Nephron progenitor cell (in vitro differentiated cells): ENCODE results near the gene POM121C.
"Not testable (repeated sequence)": the region's sequence is repeated elsewhere in the genome, so short reads cannot be mapped to it uniquely, and the experiment has no call there.

Experiments
- DNase-seq: peaks from one replicate; pipeline ENCODE4 v3.0.0; 2021
- H3K27ac Mint-ChIP-seq: 2 replicates; pipeline ENCODE4 v1.8.0; 2021; ENCODE audit warnings: mild to moderate bottlenecking, moderate library complexity, mixed read lengths
- H3K27me3 Mint-ChIP-seq: 2 replicates; pipeline ENCODE4 v1.8.0; 2021; ENCODE audit warnings: mild to moderate bottlenecking, low read depth, mixed read lengths; ENCODE audit not compliant: poor library complexity
- H3K36me3 Mint-ChIP-seq: 2 replicates; pipeline ENCODE4 v1.8.0; 2021; ENCODE audit warnings: low read depth, mixed read lengths
- H3K4me1 Mint-ChIP-seq: 2 replicates; pipeline ENCODE4 v1.8.0; 2021; ENCODE audit warnings: mixed read lengths
- H3K4me3 Mint-ChIP-seq: 2 replicates; pipeline ENCODE4 v1.8.0; 2021; ENCODE audit warnings: mild to moderate bottlenecking, moderate library complexity, mixed read lengths
- H3K9me3 Mint-ChIP-seq: 2 replicates; pipeline ENCODE4 v1.8.0; 2021; ENCODE audit warnings: mild to moderate bottlenecking, moderate library complexity, mixed read lengths

Gene POM121C

GRCh38 chr7:75421798-75422710 lies 64.0 kb downstream of the POM121C start:
- not testable (repeated sequence) for H3K36me3 Mint-ChIP-seq, DNase-seq, H3K27me3 Mint-ChIP-seq, H3K4me1 Mint-ChIP-seq, H3K9me3 Mint-ChIP-seq, H3K4me3 Mint-ChIP-seq, H3K27ac Mint-ChIP-seq

DNA sequence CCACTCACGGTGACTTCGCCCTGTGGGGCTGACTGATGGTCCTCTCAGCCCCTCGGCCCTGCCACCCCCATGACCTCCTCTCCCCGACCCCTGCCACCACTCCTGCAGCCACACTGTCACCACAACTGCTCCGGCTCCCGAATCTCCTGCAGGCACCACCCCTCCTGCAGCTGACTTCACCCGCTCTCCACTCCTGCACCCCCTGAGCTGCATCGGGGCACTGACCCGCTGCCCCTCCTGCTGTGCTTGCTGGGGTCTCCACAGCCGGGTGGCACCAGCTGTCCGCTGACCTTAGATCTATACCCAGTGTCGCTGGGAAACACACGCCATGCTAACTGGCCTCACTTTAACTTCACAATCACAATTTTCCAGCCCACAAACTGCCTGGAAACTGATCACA lies 65.9 kb downstream of the POM121C start:
- peak overlapping the region; percentile 98 for H3K27ac Mint-ChIP-seq
- not testable (repeated sequence) for H3K36me3 Mint-ChIP-seq, H3K4me1 Mint-ChIP-seq, H3K4me3 Mint-ChIP-seq, H3K9me3 Mint-ChIP-seq, H3K27me3 Mint-ChIP-seq, DNase-seq

- H3K4me1 Mint-ChIP-seq, H3K9me3 Mint-ChIP-seq, H3K4me3 Mint-ChIP-seq, H3K27me3 Mint-ChIP-seq, H3K36me3 Mint-ChIP-seq, DNase-seq: not testable (repeated sequence)
- H3K27ac Mint-ChIP-seq: peak overlapping the region; percentile 98
Observed at GRCh38 chr7:75419693-75420092, 66.4 kb downstream of the POM121C start.

DNA sequence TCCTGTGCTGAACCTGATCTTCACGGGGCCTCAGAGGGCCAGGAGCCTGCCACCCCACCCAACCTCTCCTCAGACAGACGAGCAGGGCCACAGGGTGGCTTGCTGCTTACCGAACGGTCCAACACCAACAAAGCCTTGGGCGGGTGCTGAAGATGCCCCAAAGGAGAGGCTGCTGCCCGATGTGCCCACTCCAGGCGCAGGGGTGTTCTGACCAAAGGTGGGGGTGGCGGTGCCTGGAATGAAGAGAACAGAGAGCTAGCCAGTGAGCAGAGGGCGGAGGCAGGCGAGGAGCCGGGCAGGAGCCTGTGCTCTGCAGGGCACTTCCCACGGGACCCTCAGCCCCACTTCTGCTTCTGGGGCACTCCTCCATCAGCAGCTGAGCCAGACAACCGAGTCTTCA lies 66.9 kb downstream of the POM121C start:
- H3K4me1 Mint-ChIP-seq, DNase-seq, H3K36me3 Mint-ChIP-seq, H3K9me3 Mint-ChIP-seq, H3K27me3 Mint-ChIP-seq, H3K27ac Mint-ChIP-seq, H3K4me3 Mint-ChIP-seq: not testable (repeated sequence)

GRCh38 chr7:75418292-75418858 lies 67.7 kb downstream of the POM121C start:
- not testable (repeated sequence) for H3K27me3 Mint-ChIP-seq, H3K4me1 Mint-ChIP-seq, DNase-seq, H3K36me3 Mint-ChIP-seq, H3K9me3 Mint-ChIP-seq, H3K27ac Mint-ChIP-seq, H3K4me3 Mint-ChIP-seq

- not testable (repeated sequence) for H3K9me3 Mint-ChIP-seq, DNase-seq, H3K27me3 Mint-ChIP-seq, H3K4me3 Mint-ChIP-seq, H3K27ac Mint-ChIP-seq, H3K4me1 Mint-ChIP-seq, H3K36me3 Mint-ChIP-seq
Observed at GRCh38 chr7:75416787-75417186, 69.3 kb downstream of the POM121C start.

DNA sequence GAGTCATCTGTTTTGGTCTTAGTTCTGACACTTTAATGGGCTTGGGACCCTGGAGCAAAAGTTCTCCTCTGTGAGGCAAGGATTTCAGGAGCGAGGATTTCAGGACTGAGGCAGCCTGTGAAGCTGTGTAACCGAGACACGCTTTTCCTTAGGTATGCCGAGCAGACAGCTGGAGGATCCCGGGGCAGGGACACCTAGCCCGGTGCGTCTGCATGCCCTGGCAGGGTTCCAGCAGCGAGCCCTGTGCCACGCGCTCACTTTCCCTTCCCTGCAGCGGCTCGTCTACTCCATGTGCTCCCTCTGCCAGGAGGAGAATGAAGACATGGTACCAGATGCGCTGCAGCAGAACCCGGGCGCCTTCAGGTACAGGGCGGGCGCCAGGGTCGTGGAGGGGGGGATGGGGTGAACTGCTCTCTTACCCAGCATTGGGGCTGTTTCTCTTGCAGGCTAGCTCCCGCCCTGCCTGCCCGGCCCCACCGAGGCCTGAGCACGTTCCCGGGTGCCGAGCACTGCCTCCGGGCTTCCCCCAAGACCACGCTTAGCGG lies 70.2 kb downstream of the POM121C start:
- not testable (repeated sequence) for H3K4me1 Mint-ChIP-seq, H3K4me3 Mint-ChIP-seq, H3K27ac Mint-ChIP-seq, H3K9me3 Mint-ChIP-seq, DNase-seq, H3K36me3 Mint-ChIP-seq, H3K27me3 Mint-ChIP-seq

- H3K27me3 Mint-ChIP-seq, H3K27ac Mint-ChIP-seq, DNase-seq, H3K36me3 Mint-ChIP-seq, H3K4me3 Mint-ChIP-seq, H3K4me1 Mint-ChIP-seq, H3K9me3 Mint-ChIP-seq: not testable (repeated sequence)
Observed at GRCh38 chr7:75415428-75415817, 70.7 kb downstream of the POM121C start.

GRCh38 chr7:75414708-75415427 lies 71.2 kb downstream of the POM121C start:
- not testable (repeated sequence) for DNase-seq

DNA sequence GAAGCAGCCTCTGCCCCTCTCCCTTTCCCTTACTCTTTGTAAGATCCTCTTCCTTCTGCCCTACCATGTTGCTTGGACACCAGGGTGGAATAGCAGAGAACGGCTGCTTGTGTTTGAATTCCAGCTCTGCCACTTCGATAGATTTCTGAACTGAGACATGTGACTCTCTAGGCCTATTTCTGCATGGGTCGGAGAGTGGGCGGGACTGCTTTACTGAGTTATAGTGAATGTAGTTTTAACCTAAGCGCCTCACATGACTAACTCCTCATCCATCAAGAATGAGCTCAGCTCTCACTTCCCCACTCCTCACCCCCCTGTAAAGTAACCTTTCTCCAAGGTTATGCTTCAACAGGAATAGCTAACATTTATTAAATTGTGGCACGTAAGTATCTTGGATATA lies 71.9 kb downstream of the POM121C start:
- H3K4me3 Mint-ChIP-seq, H3K4me1 Mint-ChIP-seq, H3K27ac Mint-ChIP-seq, DNase-seq, H3K27me3 Mint-ChIP-seq, H3K36me3 Mint-ChIP-seq, H3K9me3 Mint-ChIP-seq: not testable (repeated sequence)

More at GRCh38 chr7:75414708-75415427, 71.2 kb downstream of the POM121C start:
- not testable (repeated sequence) for H3K36me3 Mint-ChIP-seq, H3K9me3 Mint-ChIP-seq, H3K4me1 Mint-ChIP-seq, H3K4me3 Mint-ChIP-seq, H3K27me3 Mint-ChIP-seq, H3K27ac Mint-ChIP-seq

DNA sequence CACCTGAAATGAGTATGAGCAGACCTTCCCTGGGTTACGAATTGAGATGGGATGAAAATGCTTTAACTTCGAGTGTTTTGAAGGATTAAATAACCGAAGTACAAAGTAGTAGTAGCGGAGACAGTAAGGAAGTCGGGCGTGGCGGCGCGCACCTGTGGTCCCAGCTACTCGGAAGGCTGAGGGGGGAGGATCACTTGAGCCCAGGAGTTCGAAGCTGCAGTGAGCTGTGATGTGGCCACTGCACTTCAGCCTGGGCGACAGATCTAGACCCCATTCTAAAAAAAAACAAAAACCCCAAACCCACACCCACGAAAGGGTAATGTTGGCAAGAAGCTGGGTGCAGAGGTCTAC lies 75.3 kb downstream of the POM121C start:
- not testable (repeated sequence) for DNase-seq, H3K4me1 Mint-ChIP-seq, H3K36me3 Mint-ChIP-seq, H3K27me3 Mint-ChIP-seq, H3K4me3 Mint-ChIP-seq, H3K9me3 Mint-ChIP-seq, H3K27ac Mint-ChIP-seq

DNA sequence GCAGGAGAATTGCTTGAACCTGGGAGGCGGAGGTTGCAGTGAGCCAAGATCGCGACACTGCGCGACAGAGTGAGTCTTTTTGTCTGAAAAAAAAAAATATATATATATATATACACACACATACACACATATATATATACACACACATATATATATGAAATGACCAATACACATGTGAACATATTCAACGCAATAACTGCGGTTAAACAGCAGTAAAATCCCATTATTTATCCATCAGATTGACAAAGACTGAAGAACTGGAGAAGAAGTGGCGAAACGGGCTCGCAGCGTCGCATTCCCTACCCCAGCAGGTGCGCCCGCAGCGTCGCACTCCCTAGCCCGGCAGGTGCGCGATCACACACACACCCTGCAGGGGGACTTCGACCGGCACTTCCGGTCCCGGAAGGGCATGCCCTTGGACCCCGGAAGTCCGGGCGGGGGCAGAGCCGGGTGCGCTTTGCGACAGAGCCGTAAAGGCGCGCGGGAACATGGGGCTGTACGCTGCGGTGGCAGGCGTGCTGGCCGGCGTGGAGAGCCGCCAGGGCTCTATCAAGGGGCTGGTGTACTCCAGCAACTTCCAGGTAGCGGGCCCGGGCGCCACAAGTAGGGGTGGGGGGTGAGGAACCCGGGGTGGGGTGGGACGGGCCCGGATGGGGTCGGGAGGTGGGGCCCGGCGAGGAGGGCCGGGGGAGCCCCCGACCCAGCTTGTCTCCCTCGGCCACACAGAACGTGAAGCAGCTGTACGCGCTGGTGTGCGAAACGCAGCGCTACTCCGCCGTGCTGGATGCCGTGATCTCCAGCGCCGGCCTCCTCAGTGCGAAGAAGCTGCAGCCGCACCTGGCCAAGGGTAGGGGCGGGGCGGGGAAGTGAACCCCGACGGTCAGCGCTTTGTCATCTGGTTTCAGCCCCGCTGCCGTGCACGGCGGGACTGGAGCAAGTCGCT lies 75.9 kb downstream of the POM121C start:
- H3K27me3 Mint-ChIP-seq, H3K4me1 Mint-ChIP-seq, DNase-seq, H3K9me3 Mint-ChIP-seq, H3K27ac Mint-ChIP-seq, H3K36me3 Mint-ChIP-seq: not testable (repeated sequence)
- peak overlapping the region; percentile 75 for H3K4me3 Mint-ChIP-seq

GRCh38 chr7:75404663-75405062 lies 81.4 kb downstream of the POM121C start:
- H3K27ac Mint-ChIP-seq, H3K4me1 Mint-ChIP-seq, DNase-seq, H3K4me3 Mint-ChIP-seq, H3K9me3 Mint-ChIP-seq, H3K36me3 Mint-ChIP-seq, H3K27me3 Mint-ChIP-seq: not testable (repeated sequence)
